ENCODE measurements around the gene SOWAHA.

SOWAHA gene

DNA sequence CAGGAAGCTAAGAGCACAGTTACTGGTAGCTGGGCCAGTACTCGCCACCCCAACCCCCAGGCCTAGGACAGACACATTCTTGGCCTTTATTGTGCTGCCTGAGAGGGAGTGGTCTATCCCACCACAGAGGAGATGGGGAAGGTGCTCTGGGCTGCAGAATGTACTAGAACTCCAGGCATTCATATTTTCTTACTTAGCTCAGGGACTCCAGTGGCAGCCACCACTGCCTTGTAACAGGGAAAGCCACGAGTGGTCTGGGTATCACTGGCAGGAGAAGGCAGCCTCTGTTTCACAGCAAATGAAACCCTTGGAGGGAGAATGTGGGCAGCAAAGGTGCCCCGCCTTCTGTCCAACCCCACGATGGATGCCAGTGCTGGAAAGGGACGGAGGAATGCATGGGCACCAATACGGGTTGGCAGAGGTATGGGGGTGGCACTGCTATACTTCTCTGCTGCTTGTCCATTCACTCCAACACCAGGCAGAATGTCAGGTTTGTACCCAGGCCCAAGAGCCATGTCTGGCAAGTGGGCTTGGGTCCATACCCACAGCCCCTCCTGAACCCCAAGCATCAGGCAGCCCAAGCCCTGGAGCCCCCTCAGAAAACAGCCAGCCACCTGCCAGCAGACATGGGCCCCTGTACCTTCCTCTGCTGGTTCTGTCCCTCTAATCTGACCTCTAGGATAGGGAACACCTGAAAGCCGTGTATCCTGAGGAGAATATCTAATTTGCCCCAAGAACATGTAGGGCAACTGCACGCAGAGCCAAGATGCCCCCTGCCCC lies 40.6 kb upstream of the SOWAHA start:
- Histone ChIP-seq H2AFZ (ENCODE audit: low read length) (no peak overlapping the region), H3K9ac (ENCODE audit: low read length) (no peak overlapping the region), H3K27me3 (replicated peaks; ENCODE audit: insufficient read depth, low read length) (peaks cover under 1% of the 10 kb centered on the region), H4K20me1 (ENCODE audit: insufficient read depth, low read length) (no peaks in the 10 kb centered on the region), H3K36me3 (replicated peaks; ENCODE audit: insufficient read depth, low read length) (no peaks in the 10 kb centered on the region), H3K27ac (ENCODE audit: low read length) (no peak overlapping the region), H3K4me2 (ENCODE audit: low read depth, low read length) (no peak overlapping the region), H3K79me2 (ENCODE audit: low read length) (no peaks in the 10 kb centered on the region), H3K4me3 (ENCODE audit: low read length) (no peak overlapping the region), H3K9me2 (replicated peaks; ENCODE audit: insufficient read depth, low read length) (no peaks in the 10 kb centered on the region), H3F3A (ENCODE audit: insufficient read depth, low read length) (peaks cover 8% of the 10 kb centered on the region; the same call in 1 of the 2 replicates), H3K9me3 (replicated peaks; ENCODE audit: insufficient read depth, low read length) (no peaks in the 10 kb centered on the region), H3K4me1 (ENCODE audit: low read length) (no peaks in the 10 kb centered on the region)
- no peak for DNase-seq
- no peak for TF ChIP-seq EZH2 (optimal IDR thresholded peaks at IDR 0.05; ENCODE audit: low read depth, low read length)
- TF ChIP-seq, protein P1, sequence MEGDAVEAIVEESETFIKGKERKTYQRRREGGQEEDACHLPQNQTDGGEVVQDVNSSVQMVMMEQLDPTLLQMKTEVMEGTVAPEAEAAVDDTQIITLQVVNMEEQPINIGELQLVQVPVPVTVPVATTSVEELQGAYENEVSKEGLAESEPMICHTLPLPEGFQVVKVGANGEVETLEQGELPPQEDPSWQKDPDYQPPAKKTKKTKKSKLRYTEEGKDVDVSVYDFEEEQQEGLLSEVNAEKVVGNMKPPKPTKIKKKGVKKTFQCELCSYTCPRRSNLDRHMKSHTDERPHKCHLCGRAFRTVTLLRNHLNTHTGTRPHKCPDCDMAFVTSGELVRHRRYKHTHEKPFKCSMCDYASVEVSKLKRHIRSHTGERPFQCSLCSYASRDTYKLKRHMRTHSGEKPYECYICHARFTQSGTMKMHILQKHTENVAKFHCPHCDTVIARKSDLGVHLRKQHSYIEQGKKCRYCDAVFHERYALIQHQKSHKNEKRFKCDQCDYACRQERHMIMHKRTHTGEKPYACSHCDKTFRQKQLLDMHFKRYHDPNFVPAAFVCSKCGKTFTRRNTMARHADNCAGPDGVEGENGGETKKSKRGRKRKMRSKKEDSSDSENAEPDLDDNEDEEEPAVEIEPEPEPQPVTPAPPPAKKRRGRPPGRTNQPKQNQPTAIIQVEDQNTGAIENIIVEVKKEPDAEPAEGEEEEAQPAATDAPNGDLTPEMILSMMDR (IDR thresholded peaks at IDR 0.05; ENCODE audit: low read length): no peak
- TF ChIP-seq EZH2phosphoT487 (IDR thresholded peaks at IDR 0.05; ENCODE audit: low read length): no peak

DNA sequence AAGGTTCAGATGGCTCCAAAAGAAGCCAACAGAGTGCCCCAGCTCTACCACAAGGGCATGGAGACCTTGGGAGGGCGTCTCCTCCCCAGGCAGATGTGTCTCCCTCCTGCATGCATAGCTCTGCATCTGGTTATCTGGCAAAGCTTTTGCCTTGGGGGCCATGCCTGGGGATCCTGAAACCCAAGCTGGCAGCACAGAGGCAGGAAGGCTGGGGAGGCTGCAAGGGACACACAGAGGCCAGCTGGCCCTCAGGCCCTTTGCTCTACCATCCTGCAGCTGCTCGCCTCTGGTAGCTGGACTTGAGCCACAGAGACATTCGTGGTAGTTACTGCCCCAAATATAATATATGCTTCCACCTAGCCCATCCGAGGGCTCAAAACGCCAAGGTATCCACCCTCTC lies 40.0 kb upstream of the SOWAHA start:
- H3K9ac ChIP-seq (ENCODE audit: low read length): no peak overlapping the region
- no peak overlapping the region for H3K27ac ChIP-seq (ENCODE audit: low read length)
- TF ChIP-seq EZH2phosphoT487 (IDR thresholded peaks at IDR 0.05; ENCODE audit: low read length): no peak
- TF ChIP-seq, protein P1 (IDR thresholded peaks at IDR 0.05; ENCODE audit: low read length): no peak
- no peak for TF ChIP-seq EZH2 (optimal IDR thresholded peaks at IDR 0.05; ENCODE audit: low read depth, low read length)
- H3K27me3 ChIP-seq (replicated peaks; ENCODE audit: insufficient read depth, low read length): peaks cover 7% of the 10 kb centered on the region
- no peak for DNase-seq
- no peaks in the 10 kb centered on the region for H3K9me2 ChIP-seq (replicated peaks; ENCODE audit: insufficient read depth, low read length)
- H3K9me3 ChIP-seq (replicated peaks; ENCODE audit: insufficient read depth, low read length): no peaks in the 10 kb centered on the region
- H4K20me1 ChIP-seq (ENCODE audit: insufficient read depth, low read length): no peaks in the 10 kb centered on the region
- no peak overlapping the region for H3K4me3 ChIP-seq (ENCODE audit: low read length)
- no peaks in the 10 kb centered on the region for H3K36me3 ChIP-seq (replicated peaks; ENCODE audit: insufficient read depth, low read length)
- no peaks in the 10 kb centered on the region for H3K4me1 ChIP-seq (ENCODE audit: low read length)
- H3K4me2 ChIP-seq (ENCODE audit: low read depth, low read length): no peak overlapping the region
- H3K79me2 ChIP-seq (ENCODE audit: low read length): no peaks in the 10 kb centered on the region
- peaks cover 8% of the 10 kb centered on the region; the same call in 1 of the 2 replicates for H3F3A ChIP-seq (ENCODE audit: insufficient read depth, low read length)
- H2AFZ ChIP-seq (ENCODE audit: low read length): no peak overlapping the region

DNA sequence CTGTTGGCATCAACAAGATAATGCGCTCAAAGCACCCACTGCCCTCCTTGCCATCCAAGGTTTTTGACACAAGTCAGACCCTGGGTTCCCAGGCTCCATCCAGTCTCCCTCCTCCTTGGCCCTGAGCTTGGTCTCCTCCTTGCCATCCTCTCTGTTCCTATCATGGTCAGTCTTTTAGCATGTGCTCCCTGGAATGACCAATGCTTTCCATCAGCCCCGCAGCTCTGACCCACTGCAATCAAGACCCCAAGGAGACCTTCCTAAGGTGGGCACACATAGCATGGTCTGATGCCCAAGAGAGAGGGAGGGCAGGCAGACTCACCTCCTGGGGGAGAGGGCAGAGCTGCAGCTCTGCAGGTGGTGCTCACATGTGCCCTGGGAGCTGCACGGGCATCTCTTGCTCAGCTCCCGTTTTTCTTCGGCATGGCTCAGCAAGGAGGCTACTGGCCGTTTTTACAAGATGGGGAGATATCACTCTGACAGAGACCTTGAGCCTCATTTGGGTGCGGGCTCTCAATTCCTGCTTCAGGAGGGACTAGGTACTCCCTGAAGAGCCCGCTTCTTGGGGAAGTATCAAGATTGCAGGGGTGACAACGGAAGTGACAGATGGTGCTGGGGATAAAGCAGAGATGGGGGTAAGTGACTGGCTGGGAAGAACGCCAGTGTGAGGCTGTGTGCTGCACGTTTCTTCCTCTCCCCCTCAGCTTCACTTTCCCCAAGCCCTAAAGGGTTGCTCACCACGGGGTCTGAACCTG lies 39.3 kb upstream of the SOWAHA start:
- no peaks in the 10 kb centered on the region for H3K79me2 ChIP-seq (ENCODE audit: low read length)
- no peak overlapping the region for H3K4me3 ChIP-seq (ENCODE audit: low read length)
- DNase-seq: no peak
- H3K9me2 ChIP-seq (replicated peaks; ENCODE audit: insufficient read depth, low read length): no peaks in the 10 kb centered on the region
- no peak overlapping the region for H3K4me2 ChIP-seq (ENCODE audit: low read depth, low read length)
- H3K27me3 ChIP-seq (replicated peaks; ENCODE audit: insufficient read depth, low read length): peaks cover 13% of the 10 kb centered on the region
- H2AFZ ChIP-seq (ENCODE audit: low read length): no peak overlapping the region
- no peaks in the 10 kb centered on the region for H3K9me3 ChIP-seq (replicated peaks; ENCODE audit: insufficient read depth, low read length)
- no peak overlapping the region for H3K27ac ChIP-seq (ENCODE audit: low read length)
- H3K4me1 ChIP-seq (ENCODE audit: low read length): no peaks in the 10 kb centered on the region
- H4K20me1 ChIP-seq (ENCODE audit: insufficient read depth, low read length): no peaks in the 10 kb centered on the region
- H3K36me3 ChIP-seq (replicated peaks; ENCODE audit: insufficient read depth, low read length): no peaks in the 10 kb centered on the region
- H3F3A ChIP-seq (ENCODE audit: insufficient read depth, low read length): peaks cover 8% of the 10 kb centered on the region; the same call in 1 of the 2 replicates
- no peak overlapping the region for H3K9ac ChIP-seq (ENCODE audit: low read length)
- TF ChIP-seq, protein P1 (IDR thresholded peaks at IDR 0.05; ENCODE audit: low read length): no peak
- TF ChIP-seq EZH2 (optimal IDR thresholded peaks at IDR 0.05; ENCODE audit: low read depth, low read length): no peak
- no peak for TF ChIP-seq EZH2phosphoT487 (IDR thresholded peaks at IDR 0.05; ENCODE audit: low read length)
